ENCODE results near the gene RINL.
"Not testable (repeated sequence)": the region's sequence is repeated elsewhere in the genome, so short reads cannot be mapped to it uniquely, and the experiment has no call there.

RINL gene

DNA sequence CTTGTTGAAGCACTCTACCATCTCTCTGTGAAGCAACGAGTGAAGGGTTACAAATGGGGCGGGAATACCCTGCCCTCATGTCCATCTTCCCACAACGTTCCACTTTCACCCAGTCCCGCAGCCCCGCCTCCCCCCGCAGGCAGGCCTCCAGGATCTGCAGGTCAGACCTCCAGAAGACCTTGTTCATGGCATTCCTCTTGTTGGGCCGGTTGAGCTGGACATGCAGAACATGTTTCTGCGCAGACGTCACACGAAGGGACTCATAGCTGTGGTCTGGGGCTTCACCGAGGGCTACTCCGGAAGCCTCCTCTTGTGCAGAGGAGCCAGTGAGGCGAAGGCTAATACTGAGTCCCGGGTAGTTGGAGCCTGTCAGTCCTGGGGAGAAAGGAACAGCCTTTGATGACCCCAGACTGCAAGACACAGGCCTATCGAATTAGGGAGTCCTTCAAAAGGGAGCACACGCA is 46.9 kb downstream of the RINL start:
- DNase-seq, result no peak

DNA sequence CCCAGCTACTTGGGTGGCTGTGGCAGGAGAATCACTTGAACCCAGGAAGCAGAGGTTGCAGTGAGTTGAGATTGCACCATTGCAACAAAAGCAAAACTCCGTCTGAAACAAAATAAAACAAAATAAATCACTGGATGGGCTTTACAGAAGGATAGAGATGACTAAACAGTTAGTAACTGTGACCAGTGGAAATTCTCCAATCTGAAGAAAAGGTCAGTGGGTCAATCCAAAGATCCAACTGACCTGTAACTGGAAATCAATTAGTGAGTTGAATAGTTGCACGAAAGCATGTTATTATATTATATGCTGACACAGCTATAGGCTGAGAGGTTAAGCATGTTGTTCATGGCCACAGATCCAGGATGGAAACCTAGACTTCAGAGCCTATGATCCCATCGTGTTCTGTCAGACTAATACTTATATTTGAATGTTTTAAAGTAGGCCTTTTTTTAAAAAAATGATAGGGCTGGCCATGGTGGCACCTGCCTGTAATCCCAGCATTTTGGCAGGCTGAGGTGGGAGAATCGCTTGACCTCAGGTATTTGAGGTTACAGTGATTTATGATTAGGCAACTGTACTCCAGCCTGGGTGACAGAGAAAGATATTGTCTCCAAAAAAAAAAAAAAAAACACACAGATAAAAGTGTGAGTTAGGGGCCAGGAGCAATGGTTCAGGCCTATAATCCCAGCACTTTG is 47.9 kb downstream of the RINL start:
- DNase-seq, result no peak

DNA sequence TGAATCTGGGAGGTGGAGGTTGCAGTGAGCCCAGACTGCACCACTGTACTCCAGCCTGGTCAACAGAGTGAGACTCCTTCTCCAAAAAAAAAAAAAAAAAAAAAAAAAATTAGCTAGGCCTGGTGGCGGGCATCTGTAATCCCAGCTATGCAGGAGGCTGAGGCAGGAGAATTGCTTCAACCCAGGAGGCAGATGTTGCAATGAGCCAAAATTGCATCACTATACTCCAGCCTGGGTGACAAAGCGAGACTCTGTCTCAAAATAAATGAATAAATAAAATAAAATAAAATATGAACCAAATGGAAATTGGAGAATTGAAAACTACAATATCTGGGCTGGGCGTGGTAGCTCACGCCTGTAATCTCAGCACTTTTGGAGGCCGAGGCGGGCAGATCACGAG is 48.9 kb downstream of the RINL start:
- DNase-seq, result not testable (repeated sequence)

DNA sequence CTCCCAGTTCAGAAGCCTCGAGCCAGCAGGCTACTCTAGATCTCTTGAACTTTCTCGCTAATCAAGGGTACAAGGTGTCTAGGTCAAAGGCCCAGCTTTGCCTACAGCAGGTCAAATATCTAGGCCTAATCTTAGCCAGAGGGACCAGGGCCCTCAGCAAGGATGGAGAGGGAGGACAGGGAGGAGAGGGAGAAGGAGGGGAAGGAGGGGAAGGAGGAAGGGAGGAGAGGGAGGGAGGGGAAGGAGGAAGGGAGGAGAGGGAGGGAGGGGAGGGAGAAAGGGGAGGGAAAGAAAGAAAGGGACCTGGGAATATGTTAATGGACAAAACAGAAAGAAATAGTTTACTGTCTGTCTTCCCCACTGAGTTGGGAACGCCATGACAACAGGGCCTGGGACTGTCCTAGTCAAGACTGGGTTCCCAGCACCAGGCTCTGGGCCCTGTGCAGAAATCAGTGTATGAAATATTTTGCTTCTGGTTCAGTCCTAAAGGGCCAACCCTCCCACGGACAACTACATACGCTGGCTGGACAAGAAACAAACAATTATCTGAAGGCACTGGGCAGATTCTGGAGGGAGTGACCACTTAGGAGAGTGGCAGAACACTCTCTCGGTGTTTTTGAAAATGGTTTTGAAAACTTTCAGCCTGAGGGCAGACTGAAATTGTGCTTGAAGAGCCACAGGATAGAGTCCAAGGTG is 51.1 kb downstream of the RINL start:
- no peak for DNase-seq

DNA sequence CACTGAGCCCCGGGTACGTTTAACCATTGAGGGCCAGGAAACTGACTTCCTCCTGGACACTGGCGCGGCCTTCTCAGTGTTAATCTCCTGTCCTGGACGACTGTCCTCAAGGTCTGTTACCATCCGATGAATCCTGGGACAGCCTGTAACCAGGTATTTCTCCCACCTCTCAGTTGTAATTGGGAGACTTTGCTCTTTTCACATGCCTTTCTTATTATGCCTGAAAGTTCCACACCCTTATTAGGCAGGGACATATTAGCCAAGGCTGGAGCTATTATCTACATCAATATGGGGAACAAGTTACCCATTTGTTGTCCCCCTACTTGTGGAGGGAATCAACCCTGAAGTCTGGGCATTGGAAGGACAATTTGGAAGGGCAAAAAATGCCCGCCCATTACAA is 52.1 kb downstream of the RINL start:
- not testable (repeated sequence) for DNase-seq

DNA sequence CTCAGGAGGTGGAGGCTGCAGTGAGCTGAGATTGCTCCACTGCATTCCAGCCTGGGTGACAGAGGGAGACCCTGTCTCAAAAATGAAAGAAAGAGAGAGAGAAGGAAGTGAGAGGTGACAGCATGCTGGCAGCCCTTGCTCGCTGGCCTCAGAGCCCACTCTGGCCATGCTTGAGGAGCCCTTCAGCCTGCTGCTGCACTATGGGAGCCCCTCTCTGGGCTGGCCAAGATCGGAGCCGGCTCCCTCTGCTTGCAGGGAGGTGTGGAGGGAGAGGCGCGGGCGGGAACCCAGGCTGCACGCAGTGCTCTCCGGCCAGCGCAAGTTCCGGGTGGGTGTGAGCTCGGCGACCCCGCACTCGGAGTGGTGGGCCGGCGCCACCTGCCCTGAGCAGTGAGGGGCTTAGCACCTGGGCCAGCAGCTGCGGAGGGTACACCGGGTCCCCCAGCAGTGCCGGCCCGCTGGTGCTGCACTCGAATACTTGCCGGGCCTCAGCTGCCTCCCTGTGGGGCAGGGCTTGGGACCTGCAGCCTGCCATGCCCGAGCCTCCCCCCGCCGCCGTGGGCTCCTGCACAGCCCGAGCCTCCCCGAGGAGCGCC is 56.7 kb downstream of the RINL start:
- DNase-seq, result not testable (repeated sequence)

DNA sequence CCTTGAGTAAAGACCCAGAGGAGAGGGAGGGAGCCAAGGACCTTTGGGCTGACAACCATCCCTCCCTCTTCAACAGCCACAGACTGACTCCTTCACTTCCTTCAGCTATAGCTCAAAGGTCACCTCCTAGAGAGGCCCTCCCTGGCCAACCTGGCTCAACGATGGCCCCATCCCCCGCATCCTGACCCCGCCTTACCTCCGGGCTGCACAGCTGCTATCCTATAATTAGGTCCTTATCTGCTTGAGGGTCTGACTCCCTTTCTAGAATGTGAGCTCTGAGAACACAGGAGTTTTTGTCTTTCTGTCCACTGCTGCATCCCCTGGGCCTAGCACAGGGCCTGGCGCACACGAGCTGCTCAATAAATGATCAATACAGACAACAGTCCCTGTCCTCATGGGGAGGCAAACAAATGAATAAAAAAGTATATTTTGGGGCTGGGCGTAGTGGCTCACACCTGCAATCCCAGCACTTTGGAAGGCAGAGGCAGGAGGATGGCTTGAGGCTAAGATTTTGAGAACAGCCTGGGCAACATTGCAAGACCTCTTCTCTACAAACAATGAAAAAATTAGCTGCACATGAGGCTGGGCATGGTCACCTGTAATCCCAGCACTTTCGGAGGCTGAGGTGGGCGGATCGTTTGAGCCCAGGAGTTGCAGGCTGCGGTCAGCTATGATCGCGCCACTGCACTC is 58.7 kb downstream of the RINL start:
- no peak for DNase-seq

Measured in CD4-positive, alpha-beta T cell treated with Interleukin-12 subunit alpha and Interleukin-12 subunit beta, for 1 hour (primary cell).